Airway epithelial cell (primary cell): ENCODE measurements around the gene FERMT2. TPM values are rescaled to one million over a fixed set of nuclear protein-coding genes. Genes with fewer than 3 reads are reported as not detected.

Experiments used
- total RNA-seq: library from RNA; depleted of rRNA; stranded (reverse); fragments of >200 nt; gene quantifications from 2 replicates; pipeline ENCODE4 v1.2.3, GENCODE V29; 2015

FERMT2 gene, protein sequence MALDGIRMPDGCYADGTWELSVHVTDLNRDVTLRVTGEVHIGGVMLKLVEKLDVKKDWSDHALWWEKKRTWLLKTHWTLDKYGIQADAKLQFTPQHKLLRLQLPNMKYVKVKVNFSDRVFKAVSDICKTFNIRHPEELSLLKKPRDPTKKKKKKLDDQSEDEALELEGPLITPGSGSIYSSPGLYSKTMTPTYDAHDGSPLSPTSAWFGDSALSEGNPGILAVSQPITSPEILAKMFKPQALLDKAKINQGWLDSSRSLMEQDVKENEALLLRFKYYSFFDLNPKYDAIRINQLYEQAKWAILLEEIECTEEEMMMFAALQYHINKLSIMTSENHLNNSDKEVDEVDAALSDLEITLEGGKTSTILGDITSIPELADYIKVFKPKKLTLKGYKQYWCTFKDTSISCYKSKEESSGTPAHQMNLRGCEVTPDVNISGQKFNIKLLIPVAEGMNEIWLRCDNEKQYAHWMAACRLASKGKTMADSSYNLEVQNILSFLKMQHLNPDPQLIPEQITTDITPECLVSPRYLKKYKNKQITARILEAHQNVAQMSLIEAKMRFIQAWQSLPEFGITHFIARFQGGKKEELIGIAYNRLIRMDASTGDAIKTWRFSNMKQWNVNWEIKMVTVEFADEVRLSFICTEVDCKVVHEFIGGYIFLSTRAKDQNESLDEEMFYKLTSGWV
- 11.6 and 13.5 TPM in 2 replicates for total RNA-seq

DNA sequence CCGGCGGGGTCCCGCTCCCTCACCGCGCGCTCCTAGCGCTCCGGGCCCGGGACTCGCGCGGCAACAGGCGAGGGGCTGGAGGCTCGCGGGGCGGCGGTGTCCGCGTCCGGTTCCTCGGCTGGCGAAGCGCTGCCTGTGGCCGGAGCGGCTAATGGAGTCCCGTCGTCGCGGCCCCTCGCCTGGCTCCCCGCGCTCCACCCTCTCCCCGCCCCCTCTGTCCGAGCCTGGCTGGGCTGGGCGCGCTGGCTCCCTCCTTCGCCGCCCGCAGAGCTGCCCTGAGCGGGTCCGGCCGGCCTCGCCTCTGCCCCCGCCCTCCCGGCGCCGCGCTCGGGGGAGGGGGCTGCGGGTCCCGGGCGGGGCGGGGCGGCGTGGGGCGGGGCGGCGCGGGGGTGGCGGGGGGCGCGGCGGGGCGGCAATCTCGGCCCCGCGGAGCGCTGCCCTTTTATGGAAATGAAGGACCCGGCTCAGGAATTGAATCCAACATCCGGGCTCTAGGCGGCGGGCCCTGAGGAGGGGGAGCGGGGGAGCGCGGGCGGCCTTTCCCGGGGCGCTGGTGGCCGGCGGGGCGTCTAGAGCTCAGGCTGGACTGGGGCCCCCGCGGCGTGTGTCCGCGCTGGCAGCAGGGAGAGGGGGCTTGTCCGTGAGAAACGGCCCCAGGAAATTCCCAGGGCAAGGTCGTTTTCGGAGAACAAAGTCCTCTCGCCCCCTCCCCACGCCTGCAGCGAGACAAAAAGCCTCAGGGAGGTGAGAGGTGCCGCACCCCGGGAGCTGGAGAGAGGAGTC lies at the start of gene FERMT2:
Gene FERMT2 (minus strand): TSS at position 153 of the 783 bp plus-strand sequence. CDS start 482 bp downstream, outside the sequence.

Other genes starting within 250 kb of the FERMT2 start
- 80.0 and 112 TPM in 2 replicates for gene PSMC6, start 243.8 kb downstream of the FERMT2 start, total RNA-seq
- gene STYX, start 220.9 kb downstream of the FERMT2 start, total RNA-seq, result 10.3 and 15.8 TPM in 2 replicates
- gene GNPNAT1, start 159.4 kb downstream of the FERMT2 start, total RNA-seq, result 30.4 and 33.2 TPM in 2 replicates
- gene DDHD1, start 202.3 kb upstream of the FERMT2 start, total RNA-seq, result 4.0 and 6.0 TPM in 2 replicates